Measurements from ENCODE around the gene TRPT1. TPM values are rescaled to one million over a fixed set of nuclear protein-coding genes. Genes with fewer than 3 reads are reported as not detected.

Gene TRPT1
- total and polyA plus RNA-seq, 7 donors, result 49.6 to 131 (median 96.1) TPM

GRCh38 chr11:64235437-64236161 is 9.6 kb upstream of the TRPT1 start:
- intact Hi-C loops (cut with DNase I), result no loop called here
- Histone ChIP-seq H3K27me3 (ENCODE audit: insufficient read depth in 3 of 3, low read length in 2 of 3) (no peaks in the 10 kb centered on the region), H3K4me1 (peaks cover 31% of the 10 kb centered on the region), H3K9me3 (no peaks in the 10 kb centered on the region), H3K4me3 (peak overlapping the region; percentile 78), H3K36me3 (ENCODE audit: insufficient read depth in 1 of 2, low read depth in 1 of 2) (peaks cover 0 to 18% of the 10 kb centered on the region in 2 donors), H3K27ac (peak overlapping the region; percentile 91)
- no peak for ATAC-seq
- no peak for TF ChIP-seq CTCF (IDR thresholded peaks at IDR 0.05)
- DNase-seq, result peak in 1 of 2 donors; percentile 58
- WGBS, 3 donors, result 48 to 63% (median 53%) methylated on average over 11 to 12 of the region's 12 CpGs

DNA sequence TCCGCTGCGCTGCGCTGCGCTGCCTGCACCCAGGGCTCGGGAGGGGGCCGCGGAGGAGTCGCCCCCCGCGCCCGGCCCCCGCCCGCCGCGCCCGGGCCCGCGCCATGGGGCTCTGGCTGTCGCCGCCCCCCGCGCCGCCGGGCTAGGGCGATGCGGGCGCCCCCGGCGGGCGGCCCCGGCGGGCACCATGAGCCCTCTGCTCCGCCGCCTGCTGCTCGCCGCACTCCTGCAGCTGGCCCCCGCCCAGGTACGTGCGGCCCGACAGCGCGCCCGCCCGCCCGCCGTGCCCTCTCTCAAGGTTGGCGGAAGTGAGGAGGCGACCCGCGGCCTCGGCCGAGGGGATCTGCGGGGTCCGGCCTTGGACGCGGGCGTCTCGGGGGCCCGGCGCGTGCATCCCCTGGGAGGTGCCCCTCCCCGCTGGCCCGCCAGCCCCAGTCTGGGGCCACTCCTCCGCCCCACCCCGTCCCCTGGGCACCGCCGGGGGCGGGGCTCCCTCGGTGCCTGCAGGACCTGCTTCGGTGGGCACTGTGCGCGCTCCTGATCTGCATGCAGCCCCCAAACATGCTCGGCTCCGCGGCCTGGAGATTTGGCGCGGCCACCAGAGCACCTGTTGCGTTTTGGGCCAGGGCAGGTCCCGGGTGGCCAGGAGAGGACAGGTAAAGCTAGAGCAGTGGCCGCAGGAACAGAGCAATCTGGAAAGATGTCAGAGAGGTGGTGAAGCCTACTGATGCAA is 8.8 kb upstream of the TRPT1 start:
- intact Hi-C loops (cut with DNase I), result no loop called here
- Histone ChIP-seq H3K4me1 (peaks cover 26% of the 10 kb centered on the region), H3K27ac (peak overlapping the region; percentile 91), H3K9me3 (no peaks in the 10 kb centered on the region), H3K36me3 (ENCODE audit: insufficient read depth in 1 of 2, low read depth in 1 of 2) (peaks cover 0 to 18% of the 10 kb centered on the region in 2 donors), H3K4me3 (peak overlapping the region; percentile 78), H3K27me3 (ENCODE audit: insufficient read depth in 3 of 3, low read length in 2 of 3) (no peaks in the 10 kb centered on the region)
- 1 to 3% (median 2%) methylated on average over 34 to 80 of the region's 80 CpGs for WGBS, 3 donors
- ATAC-seq (peak; percentile 46 to 58 (median 55)), DNase-seq (peak; percentile 68 to 71)
- no peak for TF ChIP-seq CTCF (IDR thresholded peaks at IDR 0.05)

GRCh38 chr11:64233913-64234586 is 8.1 kb upstream of the TRPT1 start, which contains the start of gene VEGFB:
Gene VEGFB, plus strand, starts transcription at chr11:64234584. Its CDS starts 250 bp downstream, at chr11:64234834.
- DNase-seq (peak; percentile 79 to 81), ATAC-seq (peak; percentile 40 to 57 (median 50))
- WGBS, 3 donors, result 2 to 7% (median 3%) methylated on average over 30 to 59 of the region's 62 CpGs
- Histone ChIP-seq H3K9me3 (no peaks in the 10 kb centered on the region), H3K4me3 (peak within 1 kb of the TSS; percentile 78), H3K36me3 (ENCODE audit: insufficient read depth in 1 of 2, low read depth in 1 of 2) (peaks cover 0 to 17% of the 10 kb centered on the region in 2 donors), H3K27me3 (ENCODE audit: insufficient read depth in 3 of 3, low read length in 2 of 3) (no peaks in the 10 kb centered on the region), H3K4me1 (peaks cover 31% of the 10 kb centered on the region), H3K27ac (peak within 1 kb of the TSS; percentile 91)
- intact Hi-C loops (cut with DNase I), result no loop called here
- TF ChIP-seq CTCF (IDR thresholded peaks at IDR 0.05), result no peak

- intact Hi-C loops (cut with DNase I), result no loop called here
- ATAC-seq (no peak), DNase-seq (no peak)
- Histone ChIP-seq H3K27ac (no peak overlapping the region), H3K9me3 (no peaks in the 10 kb centered on the region), H3K4me3 (no peak overlapping the region), H3K4me1 (peaks cover 33% of the 10 kb centered on the region), H3K36me3 (ENCODE audit: insufficient read depth in 1 of 2, low read depth in 1 of 2) (peaks cover 0 to 6% of the 10 kb centered on the region in 2 donors), H3K27me3 (ENCODE audit: insufficient read depth in 3 of 3, low read length in 2 of 3) (no peaks in the 10 kb centered on the region)
- no peak for TF ChIP-seq CTCF (IDR thresholded peaks at IDR 0.05)
- 84 to 95% (median 85%) methylated on average over 8 of the region's 8 CpGs for WGBS, 3 donors
These were observed 7.0 kb upstream of the TRPT1 start for GRCh38 chr11:64232967-64233315.
